ENCODE measurements around the gene NRIP1.

Gene NRIP1

DNA sequence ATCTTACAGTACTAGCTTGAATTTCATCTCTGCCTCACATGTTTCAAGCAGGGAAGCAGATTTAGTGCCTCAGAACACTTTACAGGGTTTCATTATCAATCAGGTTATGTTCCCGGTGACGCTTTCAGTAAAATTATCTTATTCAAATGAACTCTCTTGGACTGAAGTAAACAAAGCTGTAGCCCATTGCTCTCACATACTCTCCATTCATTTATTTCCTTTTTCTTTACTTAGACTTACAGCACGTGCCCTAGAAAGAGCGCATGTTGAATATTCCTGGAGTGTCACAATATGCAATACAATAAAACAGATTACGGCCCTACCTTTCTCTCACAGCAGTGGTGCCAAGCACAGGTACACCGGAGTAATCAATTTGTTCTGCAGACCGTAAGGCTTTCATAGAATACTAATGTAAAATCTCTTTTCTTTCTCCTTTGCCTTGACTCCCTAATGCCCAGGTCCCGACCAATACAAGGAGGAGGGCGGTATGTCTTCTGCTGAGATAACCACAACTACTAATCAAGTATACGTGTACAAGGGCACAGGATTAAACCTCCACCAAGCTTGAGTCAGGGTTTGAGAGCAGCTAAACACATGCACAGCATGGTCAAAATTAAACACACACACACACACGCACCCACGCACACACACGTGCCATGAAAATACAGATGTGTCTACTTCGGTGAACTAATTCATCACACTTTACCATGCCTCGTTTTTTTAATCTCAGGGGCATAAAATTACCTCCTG is 62.8 kb downstream of the NRIP1 start:
- DNase-seq (ENCODE audit: low spot score in 2 of 2), result no peak
- H3K4me1 ChIP-seq, result peaks cover 12% of the 10 kb centered on the region
- no peak overlapping the region for H3K4me3 ChIP-seq
- no peaks in the 10 kb centered on the region for H3K9me3 ChIP-seq
- H3K27me3 ChIP-seq (ENCODE audit: low read depth), result no peaks in the 10 kb centered on the region
- in situ Hi-C loops (cut with MboI; ENCODE audit: low sequenced_read_pairs), result no loop called here
- H3K36me3 ChIP-seq (replicated peaks), result no peaks in the 10 kb centered on the region

DNA sequence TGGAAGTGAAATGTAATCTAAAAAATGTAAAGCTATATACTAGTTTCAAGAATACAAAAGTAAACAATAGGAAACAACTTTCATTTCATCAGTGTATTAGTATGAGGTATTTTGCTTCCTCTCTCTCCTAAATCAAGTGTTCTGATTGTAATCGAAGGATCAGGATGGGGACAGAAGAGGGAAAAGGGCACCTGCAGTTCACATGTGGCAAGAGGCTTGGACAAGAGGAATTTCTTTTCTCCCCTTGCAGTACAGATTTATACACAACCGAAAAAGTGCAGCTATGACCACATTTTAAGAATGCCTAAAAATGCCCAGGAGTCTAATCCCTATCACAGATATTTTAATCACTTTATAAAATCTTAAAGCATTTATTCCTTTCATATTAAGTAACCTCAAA is 63.7 kb downstream of the NRIP1 start:
- no peak overlapping the region for H3K4me3 ChIP-seq
- no peaks in the 10 kb centered on the region for H3K36me3 ChIP-seq (replicated peaks)
- DNase-seq (ENCODE audit: low spot score in 2 of 2), result no peak
- H3K9me3 ChIP-seq, result no peaks in the 10 kb centered on the region
- in situ Hi-C loops (cut with MboI; ENCODE audit: low sequenced_read_pairs), result no loop called here
- no peaks in the 10 kb centered on the region for H3K27me3 ChIP-seq (ENCODE audit: low read depth)
- H3K4me1 ChIP-seq, result peaks cover 12% of the 10 kb centered on the region

DNA sequence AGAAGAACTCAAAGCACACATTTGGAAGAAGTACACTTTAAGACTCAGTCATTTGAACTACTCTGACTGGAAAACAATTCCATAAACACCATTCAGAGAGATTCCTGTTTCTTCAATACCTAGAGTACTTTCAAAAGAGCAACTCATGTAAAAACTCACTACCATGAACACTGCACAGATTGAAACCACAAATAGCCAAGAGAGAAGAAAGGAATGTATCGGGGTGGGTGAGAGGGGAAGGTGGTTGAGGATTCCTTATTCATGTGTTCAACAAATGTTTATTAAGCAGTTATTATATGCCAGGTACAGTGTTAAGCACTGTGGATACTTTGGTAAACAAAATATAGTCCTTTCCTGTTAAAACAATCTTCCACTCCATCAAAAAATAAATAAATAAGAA is 64.7 kb downstream of the NRIP1 start:
- Histone ChIP-seq H3K27me3 (ENCODE audit: low read depth) (no peaks in the 10 kb centered on the region), H3K36me3 (replicated peaks) (no peaks in the 10 kb centered on the region), H3K9me3 (no peaks in the 10 kb centered on the region), H3K4me1 (peaks cover 4% of the 10 kb centered on the region), H3K4me3 (no peak overlapping the region)
- no peak for DNase-seq (ENCODE audit: low spot score in 2 of 2)
- in situ Hi-C loops (cut with MboI; ENCODE audit: low sequenced_read_pairs), result no loop called here

DNA sequence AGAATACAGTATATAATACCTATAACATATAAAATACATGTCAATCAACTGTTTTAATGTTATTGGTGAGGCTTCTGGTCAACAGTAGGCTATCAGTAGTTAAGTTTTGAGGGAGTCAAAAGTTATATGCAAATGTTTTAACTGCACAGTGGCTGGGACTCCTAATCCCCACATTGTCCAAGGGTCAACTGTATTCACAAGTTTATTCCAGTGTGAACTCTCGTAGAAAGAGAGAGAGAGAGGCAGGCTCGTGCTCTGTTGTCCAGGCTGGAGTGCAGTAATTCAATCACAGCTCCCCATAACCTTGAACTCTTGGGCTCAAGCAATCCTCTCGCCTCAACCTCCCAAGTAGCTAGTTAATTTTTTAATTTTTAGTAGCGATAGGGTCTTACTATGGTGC is 66.0 kb downstream of the NRIP1 start:
- no peak for DNase-seq (ENCODE audit: low spot score in 2 of 2)
- Histone ChIP-seq H3K27me3 (ENCODE audit: low read depth) (no peaks in the 10 kb centered on the region), H3K36me3 (replicated peaks) (no peaks in the 10 kb centered on the region), H3K4me1 (no peaks in the 10 kb centered on the region), H3K9me3 (no peaks in the 10 kb centered on the region), H3K4me3 (no peak overlapping the region)
- in situ Hi-C loops (cut with MboI; ENCODE audit: low sequenced_read_pairs), result no loop called here

DNA sequence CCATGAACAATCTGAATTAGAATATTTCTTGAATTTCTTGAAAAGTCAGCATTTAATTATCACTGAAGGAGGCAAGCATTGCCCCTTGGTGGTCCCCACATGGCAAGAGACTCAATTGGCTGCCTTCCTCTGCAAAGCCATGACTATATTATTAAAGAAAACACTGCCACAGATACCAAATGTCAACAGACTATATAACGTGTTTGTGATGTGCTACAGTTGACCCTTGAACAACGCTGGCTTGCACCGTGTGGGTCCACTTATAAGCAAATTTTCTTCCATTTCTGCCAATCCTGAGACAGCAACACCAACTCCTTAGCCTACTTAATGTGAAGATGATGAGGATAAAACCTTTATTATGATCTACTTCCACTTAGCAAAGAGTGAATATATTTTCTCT is 66.5 kb downstream of the NRIP1 start:
- Histone ChIP-seq H3K27me3 (ENCODE audit: low read depth) (no peaks in the 10 kb centered on the region), H3K4me3 (no peak overlapping the region), H3K4me1 (no peaks in the 10 kb centered on the region), H3K36me3 (replicated peaks) (no peaks in the 10 kb centered on the region), H3K9me3 (no peaks in the 10 kb centered on the region)
- in situ Hi-C loops (cut with MboI; ENCODE audit: low sequenced_read_pairs), result no loop called here
- no peak for DNase-seq (ENCODE audit: low spot score in 2 of 2)

DNA sequence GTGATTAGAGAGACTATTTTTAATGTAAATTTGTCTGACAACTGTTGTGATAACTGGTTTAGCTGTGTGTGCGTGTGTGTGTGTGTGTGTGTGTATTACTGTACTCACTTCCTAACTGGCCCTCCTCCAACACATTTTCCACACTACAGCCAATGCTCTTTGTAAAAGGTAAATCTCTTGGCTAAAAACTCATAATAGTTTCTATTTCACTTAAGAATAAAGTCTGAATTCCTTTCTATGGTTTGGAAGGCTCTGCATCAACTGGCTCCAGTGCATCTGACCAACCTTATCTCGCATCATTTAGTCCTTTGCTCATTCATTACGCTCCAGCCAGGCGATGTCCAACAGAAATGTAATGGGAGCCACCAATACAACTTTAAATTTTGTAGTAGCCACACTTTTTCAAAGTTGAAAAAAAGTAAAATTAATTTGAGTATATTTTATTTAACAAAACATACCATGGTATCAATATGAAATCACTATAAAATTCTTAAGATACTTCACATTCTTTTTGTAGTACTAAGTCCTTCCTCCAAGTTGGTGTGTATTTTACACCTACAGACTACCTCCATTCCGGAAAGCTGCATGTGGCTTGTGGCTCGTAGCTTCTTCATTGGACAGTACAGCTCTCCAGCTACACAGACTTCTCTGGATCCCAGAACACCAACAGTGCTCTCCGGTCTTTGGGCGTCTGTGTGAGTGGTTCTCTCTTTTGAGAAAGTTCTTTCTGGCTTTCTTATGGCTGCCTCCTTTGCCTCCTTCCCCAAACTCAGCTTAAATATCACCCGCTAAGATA is 68.9 kb downstream of the NRIP1 start:
- Histone ChIP-seq H3K9me3 (no peaks in the 10 kb centered on the region), H3K4me3 (no peak overlapping the region), H3K36me3 (replicated peaks) (no peaks in the 10 kb centered on the region), H3K4me1 (no peaks in the 10 kb centered on the region), H3K27me3 (ENCODE audit: low read depth) (no peaks in the 10 kb centered on the region)
- in situ Hi-C loops (cut with MboI; ENCODE audit: low sequenced_read_pairs), result no loop called here
- DNase-seq (ENCODE audit: low spot score in 2 of 2), result no peak

DNA sequence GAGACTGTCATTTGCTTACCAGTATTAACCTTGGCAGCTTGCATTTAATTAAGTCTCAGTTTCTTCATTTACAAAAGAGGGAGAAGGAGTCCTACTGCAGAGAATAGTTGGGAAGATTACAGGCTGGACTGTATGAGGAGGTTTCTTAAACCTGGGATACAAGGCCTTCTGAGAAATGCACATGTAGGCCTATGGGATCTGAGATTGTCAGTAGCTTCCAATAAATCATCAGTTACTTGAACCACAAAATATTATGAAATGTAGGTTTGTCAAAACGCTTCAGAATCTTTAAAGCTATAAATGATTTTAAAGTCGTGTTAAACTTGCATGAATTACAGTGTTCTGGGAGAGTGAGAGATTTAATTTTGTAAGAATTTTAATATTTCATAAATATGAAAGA is 69.6 kb downstream of the NRIP1 start:
- no peaks in the 10 kb centered on the region for H3K4me1 ChIP-seq
- in situ Hi-C loops (cut with MboI; ENCODE audit: low sequenced_read_pairs), result no loop called here

DNA sequence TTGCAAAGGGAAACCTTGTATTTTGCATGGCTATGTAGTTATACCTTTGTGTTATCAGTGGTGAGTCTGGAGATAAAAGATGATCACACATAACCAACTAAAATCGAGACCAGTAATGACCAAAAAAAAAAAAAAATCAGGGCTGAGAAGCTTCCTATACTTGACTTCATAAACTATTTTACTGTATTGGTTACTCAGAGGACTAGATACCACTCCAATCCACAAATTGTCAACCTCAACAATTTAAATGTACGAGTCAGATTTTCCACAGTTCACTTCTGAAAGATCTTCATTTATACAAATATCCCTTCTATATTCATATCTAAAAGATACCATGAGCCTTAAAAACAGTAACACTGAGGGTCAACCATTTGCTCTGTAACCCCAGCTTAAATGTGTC is 71.7 kb downstream of the NRIP1 start:
- Histone ChIP-seq H3K36me3 (replicated peaks) (no peaks in the 10 kb centered on the region), H3K4me1 (no peaks in the 10 kb centered on the region), H3K4me3 (no peak overlapping the region), H3K9me3 (no peaks in the 10 kb centered on the region), H3K27me3 (ENCODE audit: low read depth) (no peaks in the 10 kb centered on the region)
- DNase-seq (ENCODE audit: low spot score in 2 of 2), result no peak
- in situ Hi-C loops (cut with MboI; ENCODE audit: low sequenced_read_pairs), result no loop called here

More for the DNA sequence above, 69.6 kb downstream of the NRIP1 start:
- H3K27me3 ChIP-seq (ENCODE audit: low read depth), result no peaks in the 10 kb centered on the region
- DNase-seq (ENCODE audit: low spot score in 2 of 2), result no peak
- no peaks in the 10 kb centered on the region for H3K9me3 ChIP-seq
- no peak overlapping the region for H3K4me3 ChIP-seq
- H3K36me3 ChIP-seq (replicated peaks), result no peaks in the 10 kb centered on the region

DNA sequence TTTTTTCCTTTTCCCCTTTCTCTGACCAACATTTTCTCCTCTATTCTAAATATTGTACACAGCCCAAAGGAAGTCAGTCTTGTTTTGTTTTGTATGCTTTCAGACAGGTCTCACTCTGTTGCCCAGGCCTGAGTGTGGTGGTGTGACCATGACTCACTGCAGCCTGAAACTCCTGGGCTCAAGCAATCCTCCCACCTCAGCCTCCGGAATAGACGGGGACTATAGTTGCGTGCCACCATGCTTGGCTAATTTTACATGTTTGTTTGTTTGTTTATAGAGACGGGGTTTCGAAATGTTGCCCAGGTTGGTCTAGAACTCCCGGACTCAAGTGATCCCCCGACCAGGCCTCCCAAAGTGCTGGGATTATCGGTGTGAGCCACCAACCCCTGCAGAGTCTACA is 72.8 kb downstream of the NRIP1 start:
- no peaks in the 10 kb centered on the region for H3K4me1 ChIP-seq
- H3K9me3 ChIP-seq, result no peaks in the 10 kb centered on the region
- in situ Hi-C loops (cut with MboI; ENCODE audit: low sequenced_read_pairs), result no loop called here
- no peak for DNase-seq (ENCODE audit: low spot score in 2 of 2)
- H3K4me3 ChIP-seq, result no peak overlapping the region
- H3K27me3 ChIP-seq (ENCODE audit: low read depth), result no peaks in the 10 kb centered on the region
- H3K36me3 ChIP-seq (replicated peaks), result no peaks in the 10 kb centered on the region

DNA sequence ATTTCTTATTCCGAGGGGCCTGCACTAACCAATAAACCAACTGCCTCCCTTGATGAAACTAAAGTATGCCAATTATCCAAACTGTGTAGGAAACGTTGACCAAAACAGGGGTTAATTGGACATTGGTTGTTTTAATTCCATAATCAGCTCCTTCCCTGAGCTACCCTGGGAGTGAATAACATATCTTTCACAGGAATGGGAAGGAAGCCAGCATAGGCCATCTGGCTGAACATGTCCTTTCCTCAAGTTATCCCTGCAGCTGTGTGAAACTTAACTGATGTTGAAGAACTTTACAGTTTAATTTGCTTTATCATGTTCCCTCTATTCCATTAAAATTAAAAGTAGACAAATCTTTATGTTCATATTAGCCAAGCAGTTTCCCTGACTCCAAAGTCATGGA is 75.4 kb downstream of the NRIP1 start:
- Histone ChIP-seq H3K4me3 (no peak overlapping the region), H3K27me3 (ENCODE audit: low read depth) (no peaks in the 10 kb centered on the region), H3K9me3 (no peaks in the 10 kb centered on the region), H3K36me3 (replicated peaks) (no peaks in the 10 kb centered on the region), H3K4me1 (no peaks in the 10 kb centered on the region)
- in situ Hi-C loops (cut with MboI; ENCODE audit: low sequenced_read_pairs), result no loop called here
- no peak for DNase-seq (ENCODE audit: low spot score in 2 of 2)

DNA sequence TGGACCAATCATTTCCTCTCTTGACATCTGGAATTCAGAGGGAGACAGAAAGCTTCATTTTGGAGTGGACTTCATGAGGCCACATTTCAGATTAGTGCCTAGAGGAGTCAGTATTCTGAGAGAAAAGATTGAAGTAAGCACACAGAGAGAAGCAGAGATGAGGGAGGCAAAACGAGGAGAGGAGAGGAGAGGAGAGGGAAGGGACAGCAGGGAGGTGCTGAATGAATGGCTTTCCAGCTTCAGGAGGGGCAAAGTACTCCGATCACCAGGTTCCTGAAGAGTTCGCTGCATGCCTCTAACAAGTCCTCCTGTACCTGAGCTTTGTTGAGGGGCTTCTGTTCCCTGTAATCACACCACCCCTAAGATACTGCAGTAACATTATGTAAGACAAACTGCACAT is 76.0 kb downstream of the NRIP1 start:
- Histone ChIP-seq H3K4me1 (no peaks in the 10 kb centered on the region), H3K4me3 (no peak overlapping the region), H3K9me3 (no peaks in the 10 kb centered on the region), H3K27me3 (ENCODE audit: low read depth) (no peaks in the 10 kb centered on the region), H3K36me3 (replicated peaks) (no peaks in the 10 kb centered on the region)
- in situ Hi-C loops (cut with MboI; ENCODE audit: low sequenced_read_pairs), result no loop called here
- DNase-seq (ENCODE audit: low spot score in 2 of 2), result no peak

DNA sequence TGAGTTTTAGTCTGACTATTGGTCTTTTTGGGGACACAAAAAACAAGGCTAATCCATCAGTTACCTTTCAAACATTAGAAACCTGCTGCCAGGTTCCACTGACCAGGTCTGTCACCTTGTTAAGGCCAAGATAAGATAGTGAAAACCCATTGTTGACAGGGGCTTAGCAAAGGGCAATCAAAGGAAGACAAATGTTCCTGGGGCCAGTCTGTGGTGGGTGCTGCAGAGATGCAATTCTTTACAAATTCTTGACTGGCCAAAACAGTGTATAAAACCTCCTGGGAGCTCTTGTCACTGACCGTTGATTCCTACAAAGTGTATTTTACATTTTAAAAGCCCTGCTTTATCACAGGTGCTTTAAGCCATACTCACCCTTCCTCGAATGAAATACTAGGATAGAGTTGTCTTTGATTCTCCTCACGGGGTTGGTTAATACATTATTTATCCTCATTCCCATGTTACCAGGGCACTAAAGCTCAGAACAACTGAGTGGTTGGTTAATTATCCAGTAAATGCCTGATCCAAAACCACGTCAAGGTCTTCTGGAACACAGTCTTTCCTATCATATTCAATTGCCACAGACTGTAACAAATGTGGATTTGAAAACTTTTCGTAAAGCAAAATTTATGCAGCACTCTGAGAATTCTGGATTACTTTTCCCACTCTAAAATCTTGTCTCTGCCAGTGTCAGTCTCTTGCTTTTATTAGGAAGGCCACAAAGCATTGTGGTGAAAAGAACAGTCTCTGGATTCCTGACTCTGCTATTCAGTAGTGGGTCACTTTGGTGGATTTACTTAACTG is 77.2 kb downstream of the NRIP1 start:
- Histone ChIP-seq H3K9me3 (no peaks in the 10 kb centered on the region), H3K36me3 (replicated peaks) (no peaks in the 10 kb centered on the region), H3K4me1 (no peaks in the 10 kb centered on the region), H3K4me3 (no peak overlapping the region), H3K27me3 (ENCODE audit: low read depth) (no peaks in the 10 kb centered on the region)
- DNase-seq (ENCODE audit: low spot score in 2 of 2), result no peak
- in situ Hi-C loops (cut with MboI; ENCODE audit: low sequenced_read_pairs), result no loop called here

DNA sequence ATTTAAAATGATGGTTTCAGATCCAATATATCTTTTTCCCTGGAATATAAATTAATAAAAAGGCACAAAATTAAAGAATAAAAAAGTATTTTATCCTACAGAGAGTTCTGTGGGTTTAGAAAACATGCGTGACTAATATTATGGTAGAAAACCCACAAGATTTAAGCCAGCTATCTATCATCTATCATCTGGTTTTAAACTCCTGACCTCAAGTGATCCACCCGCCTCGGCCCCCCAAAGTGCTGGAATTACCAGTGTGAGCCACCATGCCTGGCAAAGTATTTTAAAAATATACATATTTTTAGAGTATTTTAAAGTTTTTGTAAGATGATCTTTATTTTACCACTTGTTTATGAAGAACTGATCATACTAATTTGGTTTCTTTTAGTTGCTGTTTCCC is 79.5 kb downstream of the NRIP1 start:
- H3K9me3 ChIP-seq, result no peaks in the 10 kb centered on the region
- no peaks in the 10 kb centered on the region for H3K4me1 ChIP-seq
- in situ Hi-C loops (cut with MboI; ENCODE audit: low sequenced_read_pairs), result no loop called here
- no peak for DNase-seq (ENCODE audit: low spot score in 2 of 2)
- H3K36me3 ChIP-seq (replicated peaks), result no peaks in the 10 kb centered on the region
- H3K27me3 ChIP-seq (ENCODE audit: low read depth), result no peaks in the 10 kb centered on the region
- H3K4me3 ChIP-seq, result no peak overlapping the region

DNA sequence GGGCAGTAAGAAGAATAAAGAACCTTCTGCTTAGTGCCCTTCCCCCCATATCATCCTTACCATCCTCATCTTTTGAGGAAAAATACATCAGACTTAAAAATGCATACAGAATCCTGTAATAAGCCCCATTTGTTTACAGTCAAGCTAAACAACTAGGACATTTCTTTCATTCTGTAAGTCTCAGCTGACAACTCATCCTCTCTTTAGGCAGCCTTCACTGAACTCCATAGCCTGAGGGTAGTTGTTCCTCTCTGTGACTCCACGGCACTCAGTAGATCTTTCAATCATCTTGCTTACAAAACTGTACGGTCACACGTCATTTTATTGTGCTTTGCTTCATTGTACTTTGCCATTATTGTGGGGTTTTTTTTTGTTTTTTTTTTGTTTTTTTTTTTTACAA is 82.5 kb downstream of the NRIP1 start:
- in situ Hi-C loops (cut with MboI; ENCODE audit: low sequenced_read_pairs), result no loop called here
- Histone ChIP-seq H3K4me3 (no peak overlapping the region), H3K36me3 (replicated peaks) (no peaks in the 10 kb centered on the region), H3K4me1 (no peaks in the 10 kb centered on the region), H3K9me3 (no peaks in the 10 kb centered on the region), H3K27me3 (ENCODE audit: low read depth) (no peaks in the 10 kb centered on the region)
- no peak for DNase-seq (ENCODE audit: low spot score in 2 of 2)

All from HAP-1 (cell line).